Endometrium (tissue), 2 donors: ENCODE results near the gene PRKCH.

Experiments used
- FAIRE-seq: peaks from 2 replicates; lab custom pipeline; 2012; peaks lifted over from hg19 to GRCh38; lab: Jason Lieb, UNC
- donor health status: control.
- donor health status: control.

PRKCH gene

DNA sequence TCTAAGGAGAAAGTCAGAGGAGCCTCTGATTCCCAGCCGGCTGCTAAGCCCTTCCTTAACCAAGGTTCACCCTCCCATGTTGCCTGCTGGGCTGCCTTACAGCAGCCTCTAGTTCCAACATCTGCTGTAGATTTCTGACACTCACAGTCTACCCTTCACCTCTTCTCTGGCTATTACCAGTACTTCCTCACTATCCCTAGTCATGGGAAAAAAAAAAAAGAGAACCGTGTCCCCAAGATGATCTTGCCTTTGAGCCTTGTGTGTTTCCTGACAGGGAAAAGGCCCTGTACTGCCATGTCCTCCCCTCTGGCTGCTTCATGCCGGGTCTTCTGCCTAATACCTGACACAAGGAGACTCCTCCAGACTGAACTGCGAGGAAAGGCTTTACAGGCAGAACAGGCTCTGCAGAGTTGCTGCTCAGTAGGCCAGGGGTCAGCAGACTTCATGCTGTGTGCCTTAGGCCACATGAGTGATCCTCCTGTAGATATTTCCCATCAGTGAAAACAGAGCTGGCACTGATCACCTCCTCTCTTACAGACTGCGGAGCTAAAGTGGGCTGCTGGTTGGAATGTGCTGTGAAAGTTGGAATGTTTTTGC, 46.8 kb downstream of the PRKCH start:
- no peak for FAIRE-seq

DNA sequence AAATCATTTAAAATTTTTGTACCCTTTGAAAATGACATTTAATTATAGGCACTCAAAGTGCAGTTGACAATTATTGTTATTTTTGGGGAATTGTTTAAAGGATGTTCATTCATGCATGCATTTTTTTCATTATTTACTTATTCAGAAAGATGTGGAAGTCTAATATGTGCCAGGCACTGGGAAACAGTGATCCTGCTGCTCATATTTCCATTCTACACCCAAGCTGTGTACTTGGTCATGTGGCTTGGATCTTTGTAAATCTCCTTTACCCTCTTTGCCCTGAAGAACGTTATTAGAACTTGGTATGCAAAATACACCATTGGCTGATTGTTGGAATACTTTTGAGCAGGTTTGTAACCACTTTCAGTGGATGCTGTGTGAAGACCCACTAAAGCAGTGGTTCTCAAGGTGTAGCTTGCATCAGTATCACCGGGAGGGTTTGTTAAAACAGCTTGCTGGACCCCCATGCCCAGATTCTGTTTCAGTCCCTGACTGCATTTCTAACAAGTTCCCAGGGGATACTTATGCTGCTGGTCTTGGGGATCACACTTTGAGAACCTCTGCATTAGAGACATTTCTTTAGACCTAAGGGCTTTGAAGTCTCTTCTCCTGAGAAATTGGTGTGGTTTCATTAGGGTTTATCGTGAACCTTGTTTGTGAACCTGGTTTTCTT, 47.5 kb downstream of the PRKCH start:
- FAIRE-seq, result no peak

DNA sequence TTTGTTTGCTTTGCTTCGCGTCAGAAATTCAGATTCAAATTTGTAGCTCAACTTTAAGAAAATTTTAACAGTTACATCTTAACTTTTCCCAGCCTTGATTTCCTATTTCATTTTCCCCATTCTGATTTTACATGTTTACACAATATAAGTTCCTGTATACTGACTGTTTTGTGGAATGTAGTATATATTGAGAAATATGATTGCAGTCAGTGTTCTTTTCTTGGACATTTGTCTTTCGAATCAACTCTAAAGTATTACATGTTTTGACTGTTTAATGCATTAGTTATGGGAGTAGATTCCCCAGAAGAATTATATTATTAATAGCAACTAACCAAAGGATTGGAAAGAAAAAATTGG, 48.1 kb downstream of the PRKCH start:
- no peak for FAIRE-seq

DNA sequence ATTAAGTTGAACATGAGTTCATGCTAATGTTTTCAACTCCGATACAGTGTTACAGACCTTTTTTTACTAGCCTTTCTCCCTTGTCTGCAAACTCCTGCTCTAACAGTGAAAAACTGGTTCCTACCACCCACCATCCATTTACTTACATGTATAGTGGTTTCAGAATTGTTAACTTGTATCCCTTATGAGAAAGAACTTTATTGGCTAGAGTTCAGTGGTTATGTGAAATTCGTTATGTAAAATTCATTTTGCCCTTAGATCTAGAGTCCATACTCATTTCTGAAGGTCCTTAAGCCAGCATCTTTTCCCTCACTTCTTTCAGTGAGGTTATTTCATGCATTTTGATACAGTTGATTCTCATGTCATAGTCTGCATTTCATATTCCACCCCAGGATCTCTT, 51.0 kb downstream of the PRKCH start:
- FAIRE-seq, result no peak

DNA sequence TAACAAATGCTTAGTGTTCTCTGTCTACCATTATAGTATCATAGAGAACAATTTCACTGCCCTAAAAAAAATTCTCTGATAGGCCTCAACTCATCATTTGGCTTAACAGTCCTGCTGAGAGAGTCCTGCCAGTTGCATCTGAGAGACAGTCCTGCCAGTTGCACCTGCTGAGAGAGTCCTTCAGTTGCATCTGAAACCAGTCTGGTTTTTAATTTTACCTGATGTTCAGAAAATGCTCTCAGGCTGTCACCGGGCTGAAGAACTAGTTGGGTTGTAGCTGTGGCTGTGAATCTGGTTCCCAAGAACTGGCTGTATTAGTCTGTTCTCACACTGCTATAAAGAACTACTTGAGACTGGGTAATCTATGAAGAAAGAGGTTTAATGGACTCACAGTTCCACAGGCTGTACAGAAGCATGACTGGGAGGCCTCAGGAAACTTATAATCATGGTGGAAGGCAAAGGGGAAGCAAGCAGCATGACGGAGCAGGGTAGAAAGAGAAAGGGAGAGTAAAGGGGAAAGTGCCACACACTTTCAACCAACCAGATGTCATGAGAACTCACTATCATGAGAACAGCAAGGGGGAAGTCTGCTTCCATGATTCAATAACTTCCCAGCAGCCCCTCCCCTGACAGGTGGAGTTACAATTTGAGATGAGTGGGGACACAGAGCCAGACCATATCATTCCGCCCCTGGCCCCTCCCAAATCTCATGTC, 51.6 kb downstream of the PRKCH start:
- no peak for FAIRE-seq

DNA sequence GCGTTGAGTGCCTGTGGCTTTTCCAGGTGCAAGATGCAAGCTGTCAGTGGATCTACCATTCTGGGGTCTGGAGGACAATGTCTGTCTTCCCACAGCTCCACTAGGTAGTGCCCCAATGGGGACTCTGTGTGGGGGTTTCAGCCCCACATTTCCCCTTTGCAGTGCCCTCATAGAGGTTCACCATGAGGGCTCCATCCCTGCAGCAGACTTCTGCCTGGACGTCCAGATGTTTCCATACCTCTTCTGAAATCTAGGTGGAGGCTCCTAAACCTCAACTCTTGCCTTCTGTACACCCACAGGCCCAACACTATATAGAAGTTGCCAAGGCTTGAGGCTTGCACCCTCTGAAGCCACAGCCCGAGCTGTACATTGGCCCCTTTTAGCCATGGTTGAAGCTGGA, 52.9 kb downstream of the PRKCH start:
- no peak for FAIRE-seq

DNA sequence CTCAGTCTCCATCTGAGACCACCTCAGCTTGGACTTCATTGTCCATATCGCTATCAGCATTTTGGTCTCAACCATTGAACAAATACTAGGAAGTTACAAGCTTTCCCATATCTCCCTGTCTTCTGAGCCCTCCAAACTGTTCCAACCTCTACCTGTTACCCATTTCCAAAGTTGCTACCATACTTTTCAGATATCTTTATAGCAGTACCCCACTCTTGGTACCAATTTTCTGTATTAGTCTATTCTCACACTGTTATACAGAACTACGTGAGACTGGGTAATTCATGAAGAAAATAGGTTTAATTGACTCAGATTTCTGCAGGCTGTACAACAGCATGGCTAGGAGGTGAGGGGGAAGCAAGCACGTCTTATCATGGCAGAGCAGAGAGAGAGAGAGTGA, 53.8 kb downstream of the PRKCH start:
- FAIRE-seq, result no peak

DNA sequence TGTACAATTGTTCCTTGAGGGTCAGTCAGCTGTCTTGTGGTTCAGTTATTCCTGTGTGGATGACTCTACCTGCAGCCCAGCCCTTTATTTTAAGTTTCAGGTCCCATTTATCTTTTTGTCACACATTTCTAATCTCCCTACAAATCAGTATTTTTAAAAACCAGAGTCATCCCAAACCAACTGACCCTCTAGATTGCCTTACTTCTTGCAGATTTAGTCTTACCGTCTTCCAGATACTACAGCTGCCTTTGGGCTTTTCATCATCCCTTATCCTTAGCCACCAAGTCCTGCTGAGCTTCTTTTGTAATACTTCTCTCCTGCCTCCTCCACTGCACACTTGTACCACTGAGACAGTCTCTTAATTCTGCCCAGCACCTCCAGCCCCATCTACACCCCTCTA, 54.9 kb downstream of the PRKCH start:
- FAIRE-seq, result no peak

DNA sequence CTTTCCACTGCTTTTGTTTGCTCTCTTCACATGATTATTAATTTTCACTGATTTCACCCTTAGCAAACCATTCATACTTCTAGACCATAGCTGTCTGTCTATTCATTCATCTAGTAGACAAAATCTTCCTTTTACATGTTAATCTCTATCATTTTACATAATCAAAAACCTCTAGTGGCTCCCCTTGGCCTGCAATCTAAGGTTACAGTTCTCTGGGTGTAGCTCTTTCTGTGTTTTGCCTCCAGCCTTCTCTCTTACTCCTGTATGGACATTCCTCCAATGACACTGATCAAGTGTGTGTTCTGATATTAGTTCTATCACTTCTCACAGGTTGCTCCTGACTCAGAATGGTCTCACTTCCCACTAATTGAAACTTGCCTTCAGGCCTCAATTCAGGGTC, 56.4 kb downstream of the PRKCH start:
- FAIRE-seq, result no peak

DNA sequence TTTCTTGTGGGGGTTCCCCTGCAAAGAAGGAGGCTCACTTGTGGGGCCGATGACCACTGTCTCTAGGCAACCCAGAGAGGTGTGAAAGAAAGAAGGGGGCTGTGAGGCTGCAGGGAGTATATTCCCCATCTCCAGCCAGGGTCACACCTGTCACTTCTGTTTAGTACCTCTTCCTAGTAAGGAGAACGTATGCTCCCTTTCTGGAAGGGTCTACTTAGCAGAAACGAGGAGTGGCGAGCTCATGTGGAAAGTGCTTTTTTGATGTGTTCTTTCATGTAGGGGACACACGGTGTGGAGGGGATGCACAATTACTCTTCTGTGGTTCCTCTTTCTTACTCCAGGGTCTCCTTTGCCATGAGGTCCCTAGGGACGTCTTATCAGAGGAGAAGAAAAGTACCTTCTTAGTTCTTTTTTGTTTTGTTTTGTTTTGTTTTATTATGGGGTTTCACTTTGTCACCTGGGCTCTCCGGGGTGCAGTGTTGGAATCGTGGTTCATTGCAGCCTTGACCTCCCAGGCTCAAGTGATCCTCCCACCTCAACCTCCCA, 58.3 kb downstream of the PRKCH start:
- FAIRE-seq, result no peak

DNA sequence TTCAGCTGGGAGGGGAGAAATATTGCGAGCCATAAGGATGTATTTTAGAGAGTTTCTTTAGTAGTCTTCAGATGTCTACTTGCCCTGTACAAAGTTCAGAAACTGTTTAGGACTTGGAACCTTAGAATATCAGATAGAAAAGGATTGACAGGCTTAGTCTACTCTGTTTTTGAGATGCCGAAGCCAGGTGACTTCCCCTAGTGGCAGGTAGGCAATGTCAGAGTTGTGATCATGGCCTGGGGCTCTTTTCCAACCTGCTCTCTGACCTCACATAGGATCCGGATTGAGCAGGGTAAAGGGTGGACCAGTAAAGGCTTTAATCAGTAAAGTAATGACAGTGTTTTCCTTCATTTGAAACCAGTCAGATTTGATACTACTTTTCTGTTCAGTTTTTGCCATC, 59.6 kb downstream of the PRKCH start:
- no peak for FAIRE-seq

DNA sequence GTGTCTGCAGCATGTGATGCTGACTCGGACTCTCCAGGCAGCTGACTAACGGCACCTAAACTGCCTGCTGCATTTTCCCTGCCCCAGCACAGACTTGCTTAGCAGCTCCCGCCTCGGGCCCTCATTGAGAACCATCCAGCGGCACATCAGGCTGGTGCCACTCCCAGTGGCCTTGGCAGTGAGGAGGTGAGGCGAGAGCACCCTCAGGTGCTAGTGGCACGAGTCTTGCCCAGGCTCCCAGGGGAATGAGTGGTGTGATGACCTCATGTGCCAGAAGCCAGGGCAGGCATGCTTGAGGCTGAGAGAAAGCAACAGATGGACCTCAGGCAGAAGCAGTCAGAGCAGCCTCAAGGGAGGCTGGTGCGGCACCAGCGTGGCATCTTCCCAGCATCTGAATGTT, 60.2 kb downstream of the PRKCH start:
- FAIRE-seq, result no peak

DNA sequence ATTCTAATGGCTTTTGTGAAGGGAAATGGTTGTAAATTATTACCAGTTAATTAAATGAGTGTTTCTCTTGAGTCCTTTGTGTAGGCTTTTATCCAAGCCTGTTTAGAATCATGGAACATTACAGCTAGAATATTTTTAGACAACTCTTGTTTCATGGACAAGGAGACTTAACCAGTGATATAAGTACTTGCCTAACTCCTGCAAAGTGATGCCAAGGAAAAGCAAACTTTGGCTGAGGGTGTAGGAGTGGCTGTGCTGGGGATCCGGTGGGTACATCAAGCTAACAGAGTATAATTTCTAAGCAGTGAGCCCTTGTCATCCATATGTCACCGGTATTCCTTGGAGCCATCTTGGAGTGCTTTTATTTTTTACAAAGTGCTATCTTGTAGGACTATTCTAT, 61.5 kb downstream of the PRKCH start:
- no peak for FAIRE-seq

DNA sequence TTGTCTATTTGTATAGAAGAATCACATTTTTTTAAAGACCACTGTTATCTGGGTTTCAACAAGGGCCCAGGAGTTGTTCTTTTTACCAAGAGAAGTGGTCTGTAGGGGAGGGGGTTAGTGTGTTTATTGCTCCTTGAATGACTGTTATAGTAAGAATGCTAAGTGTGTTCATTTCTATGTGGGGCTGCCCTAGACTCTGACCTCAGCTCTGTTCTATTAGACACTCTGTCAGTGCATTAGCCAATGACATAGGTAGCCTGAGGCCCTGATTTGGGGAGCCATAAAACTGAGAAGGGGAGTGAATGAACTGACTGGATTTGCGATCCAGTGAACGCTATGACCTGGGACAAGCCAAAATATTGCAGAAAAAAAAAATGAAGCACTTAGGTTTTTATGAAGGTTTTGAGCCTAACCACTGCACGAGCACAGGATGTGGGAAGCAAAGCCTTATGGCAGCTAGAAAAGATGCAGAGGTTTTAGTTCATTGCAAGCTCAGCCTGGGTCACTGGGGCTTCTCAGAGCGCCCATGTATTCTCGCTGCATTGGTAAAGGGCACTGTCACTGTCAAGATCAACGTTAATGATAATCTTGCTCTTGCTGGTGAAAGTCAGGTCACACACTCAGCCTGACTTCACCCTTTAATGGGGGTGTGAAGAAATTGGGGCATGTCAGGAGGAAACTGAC, 63.8 kb downstream of the PRKCH start:
- FAIRE-seq, result no peak

DNA sequence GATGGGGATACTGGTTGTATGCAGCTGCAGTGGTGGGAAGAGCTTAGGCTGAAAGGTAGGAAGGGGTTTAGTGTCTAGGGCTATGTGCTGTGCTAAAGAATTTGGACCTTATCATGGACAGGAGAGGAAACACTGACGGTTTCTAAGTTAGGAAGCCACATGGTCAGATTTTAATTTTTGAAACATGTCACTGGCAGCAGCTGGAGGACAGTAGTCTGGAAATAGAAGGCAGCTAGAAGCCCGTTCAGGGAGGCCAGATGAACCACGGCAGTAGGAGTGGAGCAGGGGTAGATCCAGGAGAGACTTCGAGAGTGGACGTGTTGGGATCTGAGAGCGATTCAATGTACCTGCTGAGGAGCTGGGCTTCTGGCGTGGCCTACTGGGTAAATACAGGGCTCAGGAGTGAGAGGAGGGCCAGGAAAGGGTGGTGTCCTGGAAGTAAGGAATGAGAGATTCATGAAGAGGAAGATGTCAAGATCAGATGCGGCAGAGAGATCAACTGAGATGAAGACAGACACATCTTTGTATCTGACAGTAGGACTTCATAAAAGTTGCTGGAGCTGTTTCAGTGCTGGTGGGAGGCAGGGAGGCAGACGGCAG, 64.9 kb downstream of the PRKCH start:
- FAIRE-seq, result no peak

DNA sequence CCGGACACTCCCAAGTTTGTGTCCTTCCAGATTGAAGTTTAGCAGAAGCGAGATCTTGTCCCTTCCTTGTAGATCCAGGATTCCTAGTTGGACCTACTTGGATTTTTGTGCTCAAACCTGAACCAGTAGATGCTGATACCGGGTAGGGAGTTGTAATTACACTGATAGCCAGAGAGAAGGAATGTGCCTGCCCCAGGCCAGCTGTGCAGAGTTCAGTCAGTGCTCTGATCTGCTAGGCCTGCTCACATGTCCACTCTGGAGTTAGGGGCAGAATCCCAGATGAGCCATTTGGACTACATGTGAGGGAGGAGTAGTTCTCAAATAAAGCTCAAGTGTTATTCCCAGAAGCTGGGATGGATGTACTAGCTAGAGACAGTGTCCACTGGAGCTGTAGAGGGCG, 65.7 kb downstream of the PRKCH start:
- no peak for FAIRE-seq

DNA sequence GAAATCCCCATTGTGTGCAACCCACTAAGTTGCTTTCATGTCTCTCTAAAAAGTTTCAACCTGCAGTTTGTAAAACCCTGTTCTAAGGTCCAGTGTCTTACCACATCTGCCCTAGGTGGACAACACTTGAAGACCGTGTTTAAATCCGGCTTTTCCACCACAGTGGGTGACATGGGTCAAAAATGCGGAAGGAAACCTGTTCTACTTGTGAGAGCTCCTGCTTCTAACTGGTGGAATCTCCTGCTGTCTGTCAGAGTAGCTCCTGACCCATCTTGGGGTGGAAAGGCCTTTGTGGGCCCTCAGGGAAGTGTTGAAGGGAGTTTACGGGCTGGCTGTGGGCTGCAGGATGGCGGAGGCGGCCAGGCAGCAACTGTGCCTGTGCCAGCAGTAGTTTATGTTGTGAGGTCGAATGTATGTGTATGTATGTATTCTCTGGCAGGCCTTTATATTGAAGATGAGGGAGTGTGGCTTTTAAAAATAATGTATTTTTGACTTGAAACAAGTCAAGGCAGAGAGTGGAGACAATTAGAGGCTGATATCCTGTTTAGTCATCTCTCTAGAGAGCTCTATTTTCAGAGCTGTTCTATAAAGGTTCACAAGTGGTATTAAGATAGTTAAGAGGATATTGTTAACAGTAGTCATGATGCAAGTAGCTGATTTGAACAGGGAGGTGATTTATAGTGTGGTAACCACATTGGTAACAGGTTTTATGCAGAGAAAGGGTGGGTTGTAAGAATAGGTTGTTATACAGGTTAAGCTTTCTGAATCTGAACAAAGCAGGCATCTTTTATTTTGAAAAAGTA, 67.0 kb downstream of the PRKCH start:
- no peak for FAIRE-seq

DNA sequence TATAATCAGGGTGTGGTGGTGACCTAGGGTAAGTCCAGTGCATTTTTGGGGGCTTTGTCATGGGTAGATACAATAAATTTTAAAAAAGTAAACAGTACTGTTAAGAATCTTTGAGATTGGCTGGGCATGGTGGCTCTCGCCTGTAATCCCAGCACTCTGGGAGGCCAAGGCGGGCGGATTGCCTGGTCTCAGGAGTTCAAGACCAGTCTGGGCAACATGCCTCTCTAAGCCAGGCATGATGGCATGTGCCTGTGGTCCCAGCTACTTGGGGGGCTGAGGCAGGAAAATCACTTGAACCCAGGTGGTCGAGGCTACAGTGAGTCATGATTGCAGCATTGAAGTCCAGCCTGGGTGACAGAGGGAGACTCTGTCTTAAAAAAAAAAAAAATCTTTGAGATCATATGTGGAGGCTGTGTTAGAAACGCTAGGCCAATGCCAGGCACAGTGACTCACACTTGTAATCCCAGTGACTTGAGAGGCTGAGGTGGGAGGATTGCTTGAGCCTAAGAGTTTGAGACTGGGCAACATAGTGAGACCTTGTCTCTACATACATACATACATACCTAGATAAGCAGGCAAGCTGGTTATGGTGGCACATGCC, 67.7 kb downstream of the PRKCH start:
- FAIRE-seq, result no peak

DNA sequence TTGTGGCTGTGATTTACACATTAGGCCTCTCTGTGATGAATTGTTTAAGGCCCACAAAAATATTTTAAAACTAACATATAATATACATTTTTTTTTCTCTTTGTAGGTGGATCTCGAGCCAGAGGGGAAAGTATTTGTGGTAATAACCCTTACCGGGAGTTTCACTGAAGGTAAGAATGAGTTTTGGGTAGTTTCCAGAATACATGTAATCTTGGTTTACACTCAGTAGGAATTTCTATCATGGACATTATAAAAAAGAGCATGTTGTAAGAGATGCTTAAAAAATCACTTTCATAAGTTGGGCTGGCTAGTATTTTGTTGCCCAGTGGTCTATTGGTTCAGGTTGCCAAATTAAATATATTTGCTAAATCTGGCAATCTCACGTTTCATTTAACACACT, 69.7 kb downstream of the PRKCH start:
- FAIRE-seq, result no peak

DNA sequence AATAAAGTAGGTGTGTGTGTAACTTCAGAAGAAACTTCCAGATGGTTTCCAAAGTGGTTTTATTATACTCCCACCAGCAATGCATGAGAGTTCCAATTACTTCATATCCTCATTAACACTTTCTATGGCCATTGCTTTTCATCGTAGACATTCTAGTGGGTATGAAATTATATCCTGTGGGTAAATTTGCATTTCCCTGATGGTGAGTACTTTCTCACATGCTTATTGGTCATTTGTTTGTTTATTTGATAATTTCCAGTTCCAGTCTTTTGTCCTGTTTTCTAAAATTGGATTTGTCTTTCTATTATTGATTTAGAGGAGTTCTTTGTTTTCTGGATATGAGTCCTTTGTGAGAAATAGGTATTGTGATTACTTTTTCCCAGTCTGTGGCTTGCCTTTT, 70.9 kb downstream of the PRKCH start:
- no peak for FAIRE-seq

DNA sequence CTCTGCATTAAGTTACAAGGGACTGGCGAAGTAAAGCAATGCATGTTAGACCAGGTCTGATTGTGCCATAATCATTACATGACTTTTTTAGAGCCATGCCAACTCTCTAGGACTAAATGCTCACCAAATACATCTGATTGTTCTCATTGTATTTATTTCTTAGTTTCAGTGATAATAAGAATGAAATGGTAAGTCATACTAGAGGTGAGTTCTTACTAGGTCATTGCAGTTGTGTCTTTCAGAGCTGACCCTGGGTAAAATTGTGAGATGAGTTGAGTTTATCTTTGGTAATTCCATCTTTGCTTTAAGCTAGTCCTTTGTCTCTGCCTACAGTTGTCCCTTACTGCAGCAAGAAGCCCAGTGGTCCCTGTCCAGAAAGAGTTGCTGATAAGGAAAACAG, 73.2 kb downstream of the PRKCH start:
- FAIRE-seq, result no peak
